Neural cell (in vitro differentiated cells): ENCODE data around the gene ABHD17B. TPM values are rescaled to one million over a fixed set of nuclear protein-coding genes. Genes with fewer than 3 reads are reported as not detected.

Experiments
- H2AFZ ChIP-seq: fragments of 200-600, 300-800 bp; sonication (generic), shearing (Covaris generic); 2 replicates; pipeline ENCODE4 v1.6.0; 2014; ENCODE audit warnings: low read depth, mild to moderate bottlenecking, antibody characterized with exemption, low read length, moderate library complexity
- H3F3A ChIP-seq: fragments of 200-600 bp; shearing (Covaris generic); 2 replicates; pipeline ENCODE4 v1.6.1; 2016; ENCODE audit warnings: mild to moderate bottlenecking, moderate library complexity, mixed read lengths, antibody characterized with exemption, low read length; ENCODE audit not compliant: insufficient read depth, poor library complexity, severe bottlenecking
- H3K27ac ChIP-seq: fragments of 200-600, 300-800 bp; sonication (generic), shearing (Covaris generic); 2 replicates; pipeline ENCODE4 v1.5.1; 2014; ENCODE audit warnings: mild to moderate bottlenecking, low read length, moderate library complexity
- H3K27me3 ChIP-seq: fragments of 300-800, 200-600 bp; sonication (generic), shearing (Covaris generic); 2 replicates; pipeline ENCODE4 v1.6.0; 2014; ENCODE audit warnings: mild to moderate bottlenecking, low read depth, low read length, moderate library complexity; ENCODE audit not compliant: insufficient read depth
- H3K36me3 ChIP-seq: fragments of 300-800, 200-600 bp; sonication (generic), shearing (Covaris generic); 2 replicates; pipeline ENCODE4 v1.5.1; 2014; ENCODE audit warnings: mild to moderate bottlenecking, antibody characterized with exemption, low read length, moderate library complexity; ENCODE audit not compliant: insufficient read depth
- H3K4me2 ChIP-seq: fragments of 300-800, 200-600 bp; sonication (generic), shearing (Covaris generic); 2 replicates; pipeline ENCODE4 v1.6.0; 2014; ENCODE audit warnings: mild to moderate bottlenecking, low read length
- H3K4me3 ChIP-seq: fragments of 300-800, 200-600 bp; sonication (generic), shearing (Covaris generic); 2 replicates; pipeline ENCODE4 v1.5.1; 2014; ENCODE audit warnings: mild to moderate bottlenecking, low read length, moderate library complexity
- H3K79me2 ChIP-seq: fragments of 200-600 bp; shearing (Covaris generic); replicated peaks from 2 replicates; pipeline ENCODE4 v1.6.0; 2014; ENCODE audit warnings: mild to moderate bottlenecking, low read length, moderate library complexity; ENCODE audit not compliant: insufficient read depth
- H3K9ac ChIP-seq: fragments of 300-800, 200-600 bp; sonication (generic), shearing (Covaris generic); 2 replicates; pipeline ENCODE4 v1.6.1; 2016; ENCODE audit warnings: mild to moderate bottlenecking, low read length, mixed read lengths
- H3K9me2 ChIP-seq: fragments of 200-600 bp; shearing (Covaris generic); 2 replicates; pipeline ENCODE4 v1.6.1; 2016; ENCODE audit warnings: mild to moderate bottlenecking, low read length, mixed read lengths; ENCODE audit not compliant: insufficient read depth
- H3K9me3 ChIP-seq: fragments of 200-600, 300-800 bp; sonication (generic), shearing (Covaris generic); 2 replicates; pipeline ENCODE4 v1.6.1; 2016; ENCODE audit warnings: mild to moderate bottlenecking, mixed run types, low read length, moderate library complexity, mixed read lengths
- H4K20me1 ChIP-seq: fragments of 200-600 bp; shearing (Covaris generic); 2 replicates; pipeline ENCODE4 v1.6.1; 2016; ENCODE audit warnings: mild to moderate bottlenecking, mixed run types; ENCODE audit not compliant: insufficient read depth
- CTCF ChIP-seq: fragments of 450-650 bp; IDR thresholded peaks from 2 replicates; pipeline ENCODE4 v1.5.1; 2014; ENCODE audit warnings: antibody characterized with exemption, mild to moderate bottlenecking, moderate library complexity; ENCODE audit not compliant: poor library complexity, severe bottlenecking
- EP300 ChIP-seq: fragments of 450-650 bp; conservative IDR thresholded peaks from 2 replicates; pipeline ENCODE4 v1.6.1; 2014; ENCODE audit warnings: antibody characterized with exemption, mild to moderate bottlenecking, moderate library complexity; ENCODE audit not compliant: poor library complexity, severe bottlenecking
- EZH2 ChIP-seq: fragments of 200-600, 300-800 bp; shearing (Covaris generic), sonication (generic); IDR thresholded peaks from 2 replicates; pipeline ENCODE4 v1.6.1; 2014; ENCODE audit warnings: antibody characterized with exemption, low read length, borderline replicate concordance, mild to moderate bottlenecking; ENCODE audit not compliant: insufficient read depth, poor library complexity, severe bottlenecking
- MXI1 ChIP-seq: fragments of 450-650 bp; conservative IDR thresholded peaks from 2 replicates; pipeline ENCODE4 v1.6.1; 2014; ENCODE audit warnings: antibody characterized with exemption, mild to moderate bottlenecking; ENCODE audit not compliant: poor library complexity, severe bottlenecking
- POLR2AphosphoS5 ChIP-seq: IDR thresholded peaks from 2 replicates; pipeline ENCODE4 v1.6.1; 2012
- RAD21 ChIP-seq: fragments of 450-650 bp; conservative IDR thresholded peaks from 2 replicates; pipeline ENCODE4 v1.6.1; 2014; ENCODE audit warnings: antibody characterized with exemption, mild to moderate bottlenecking, moderate library complexity
- REST ChIP-seq: IDR thresholded peaks from 2 replicates; pipeline ENCODE4 v1.6.1; 2012; ENCODE audit warnings: borderline replicate concordance
- SMC3 ChIP-seq: fragments of 450-650 bp; conservative IDR thresholded peaks from 2 replicates; pipeline ENCODE4 v1.6.1; 2014; ENCODE audit warnings: antibody characterized with exemption, mild to moderate bottlenecking, moderate library complexity; ENCODE audit not compliant: poor library complexity
- TAF1 ChIP-seq: IDR thresholded peaks from 2 replicates; pipeline ENCODE4 v1.6.1; 2012; ENCODE audit warnings: low read depth
- polyA plus RNA-seq: library from polyadenylated mRNA; depleted of rRNA; stranded (reverse); fragments of >200 nt; gene quantifications from 2 replicates; pipeline ENCODE4 v1.2.3, GENCODE V29; 2014

Gene ABHD17B
- polyA plus RNA-seq, 1 donor from 2014 or later = 53.0 TPM

- H3K4me3 ChIP-seq = no peak overlapping the region
- H3K9me2 ChIP-seq = no peaks in the 10 kb centered on the region
- no peaks in the 10 kb centered on the region for H3K9me3 ChIP-seq
- H3K4me2 ChIP-seq = no peak overlapping the region
- H2AFZ ChIP-seq = no peak overlapping the region
- H3F3A ChIP-seq = no peaks in the 10 kb centered on the region
- no peaks in the 10 kb centered on the region for H3K79me2 ChIP-seq
- no peak for TF ChIP-seq REST
- no peak for TF ChIP-seq TAF1
- TF ChIP-seq EZH2 = no peak
- TF ChIP-seq MXI1 = no peak
- no peak for TF ChIP-seq CTCF
- TF ChIP-seq SMC3 = no peak
- no peak for TF ChIP-seq EP300
- no peak for TF ChIP-seq RAD21
- H3K36me3 ChIP-seq = no peaks in the 10 kb centered on the region
- no peaks in the 10 kb centered on the region for H3K27me3 ChIP-seq
- H4K20me1 ChIP-seq = no peaks in the 10 kb centered on the region
- no peak overlapping the region for H3K27ac ChIP-seq
- no peak overlapping the region for H3K9ac ChIP-seq
Observed at GRCh38 chr9:71844808-71845207, 66.2 kb downstream of the ABHD17B start.

- Histone ChIP-seq H3K4me2 (no peak overlapping the region), H3K4me3 (no peak overlapping the region), H3K79me2 (no peaks in the 10 kb centered on the region), H3K36me3 (no peaks in the 10 kb centered on the region), H3F3A (no peaks in the 10 kb centered on the region), H2AFZ (no peak overlapping the region), H3K9ac (no peak overlapping the region), H3K27me3 (no peaks in the 10 kb centered on the region), H3K27ac (no peak overlapping the region), H4K20me1 (no peaks in the 10 kb centered on the region), H3K9me3 (no peaks in the 10 kb centered on the region), H3K9me2 (no peaks in the 10 kb centered on the region)
- TF ChIP-seq RAD21 = no peak
- no peak for TF ChIP-seq MXI1
- no peak for TF ChIP-seq REST
- no peak for TF ChIP-seq TAF1
- no peak for TF ChIP-seq EZH2
- no peak for TF ChIP-seq CTCF
- no peak for TF ChIP-seq SMC3
- TF ChIP-seq EP300 = no peak
- TF ChIP-seq POLR2AphosphoS5 = no peak
Observed at GRCh38 chr9:71839668-71840067, 71.3 kb downstream of the ABHD17B start.
